ENCODE measurements around the gene MAFG.

The MAFG gene

DNA sequence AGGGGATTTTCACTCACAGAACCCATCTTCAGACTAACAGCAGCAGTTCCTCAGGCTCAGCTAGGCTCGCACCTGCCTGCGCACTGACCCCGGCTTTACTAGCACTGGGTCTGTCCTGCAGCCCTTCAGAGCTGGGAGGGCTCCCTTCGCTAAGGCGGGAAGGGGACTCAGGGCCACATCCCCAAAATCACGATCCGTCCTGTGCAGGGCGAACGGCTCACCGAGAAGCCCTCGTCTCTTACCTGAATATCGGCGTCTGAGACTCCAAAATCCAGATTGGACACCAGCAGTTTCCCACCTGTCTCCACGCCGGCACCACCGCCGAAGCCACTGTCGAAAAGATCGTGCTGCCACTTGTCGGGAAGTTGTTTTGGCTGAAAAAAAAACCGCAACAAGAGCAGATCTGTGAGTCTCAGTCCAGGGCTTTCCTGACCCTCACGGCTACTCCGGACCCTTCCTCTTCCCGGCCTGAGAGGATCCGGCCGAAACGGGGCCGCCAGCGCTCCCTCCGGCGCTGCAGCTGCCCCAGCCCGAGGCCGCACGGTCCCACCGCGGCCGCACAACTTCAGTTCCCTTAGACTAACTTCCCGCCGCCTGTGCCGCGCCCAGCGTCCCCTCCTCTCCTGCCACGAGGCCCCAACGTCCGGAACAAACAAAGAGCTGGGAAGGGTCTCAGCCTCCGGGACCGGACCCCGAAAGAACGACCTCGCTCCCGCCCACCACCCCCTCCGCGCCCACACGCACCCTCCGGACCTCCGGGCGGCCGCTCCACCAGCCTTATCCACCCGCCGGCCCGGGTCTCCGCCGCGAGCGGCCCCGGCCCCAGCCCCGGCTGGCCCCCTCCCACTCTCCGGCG is 36.9 kb downstream of the MAFG start:
- peak in 1 of 2 experiments; percentile 26 for DNase-seq

DNA sequence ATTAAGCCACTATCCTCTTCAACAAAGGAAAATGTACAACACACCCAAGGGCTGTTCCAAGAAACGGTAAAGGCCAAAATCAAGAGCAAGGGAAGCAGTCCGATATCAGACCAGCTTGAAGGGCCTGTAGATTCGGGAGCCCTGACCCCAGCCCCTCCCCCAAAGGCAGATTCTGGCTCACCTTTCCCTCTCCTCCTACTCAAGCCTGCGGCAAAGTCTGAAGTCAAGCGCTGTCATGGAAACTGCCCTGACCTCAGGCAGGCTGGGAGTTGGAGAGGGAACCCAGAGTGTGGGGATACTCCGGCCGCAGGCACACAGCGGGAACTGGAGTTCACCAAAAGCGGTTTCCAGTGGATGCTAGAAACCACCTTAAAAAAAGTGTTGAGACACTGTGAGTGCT is 37.9 kb downstream of the MAFG start:
- no peak for DNase-seq

DNA sequence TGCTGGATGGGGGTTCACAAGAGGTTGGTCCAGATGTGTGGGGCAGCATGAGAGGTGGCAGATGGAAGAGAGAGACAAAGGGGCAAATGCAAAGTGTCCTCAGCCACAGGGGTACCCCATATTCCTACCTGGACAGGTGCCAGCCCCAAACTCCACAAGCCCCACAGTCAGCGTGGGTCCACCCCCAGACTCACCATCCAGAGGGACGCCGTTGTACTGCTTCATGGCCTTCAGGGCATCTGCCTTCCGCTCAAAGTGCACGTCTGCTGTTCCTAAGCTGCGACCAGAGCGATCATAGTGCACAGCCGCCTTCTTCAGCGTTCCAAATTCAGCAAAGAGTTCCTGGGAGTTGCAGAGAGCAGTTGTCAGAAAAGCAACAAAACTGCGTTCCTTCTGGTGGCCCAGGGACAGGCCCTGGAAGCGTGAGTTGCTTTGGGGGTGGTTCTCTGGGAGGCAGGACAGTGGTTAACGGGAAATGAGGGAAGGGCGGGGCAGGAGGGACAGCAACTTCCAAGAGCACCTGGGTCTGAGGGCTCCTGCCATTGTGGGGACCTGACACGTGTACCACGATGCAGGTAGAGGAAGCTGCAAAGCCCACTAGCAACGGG is 38.4 kb downstream of the MAFG start:
- no peak for DNase-seq

DNA sequence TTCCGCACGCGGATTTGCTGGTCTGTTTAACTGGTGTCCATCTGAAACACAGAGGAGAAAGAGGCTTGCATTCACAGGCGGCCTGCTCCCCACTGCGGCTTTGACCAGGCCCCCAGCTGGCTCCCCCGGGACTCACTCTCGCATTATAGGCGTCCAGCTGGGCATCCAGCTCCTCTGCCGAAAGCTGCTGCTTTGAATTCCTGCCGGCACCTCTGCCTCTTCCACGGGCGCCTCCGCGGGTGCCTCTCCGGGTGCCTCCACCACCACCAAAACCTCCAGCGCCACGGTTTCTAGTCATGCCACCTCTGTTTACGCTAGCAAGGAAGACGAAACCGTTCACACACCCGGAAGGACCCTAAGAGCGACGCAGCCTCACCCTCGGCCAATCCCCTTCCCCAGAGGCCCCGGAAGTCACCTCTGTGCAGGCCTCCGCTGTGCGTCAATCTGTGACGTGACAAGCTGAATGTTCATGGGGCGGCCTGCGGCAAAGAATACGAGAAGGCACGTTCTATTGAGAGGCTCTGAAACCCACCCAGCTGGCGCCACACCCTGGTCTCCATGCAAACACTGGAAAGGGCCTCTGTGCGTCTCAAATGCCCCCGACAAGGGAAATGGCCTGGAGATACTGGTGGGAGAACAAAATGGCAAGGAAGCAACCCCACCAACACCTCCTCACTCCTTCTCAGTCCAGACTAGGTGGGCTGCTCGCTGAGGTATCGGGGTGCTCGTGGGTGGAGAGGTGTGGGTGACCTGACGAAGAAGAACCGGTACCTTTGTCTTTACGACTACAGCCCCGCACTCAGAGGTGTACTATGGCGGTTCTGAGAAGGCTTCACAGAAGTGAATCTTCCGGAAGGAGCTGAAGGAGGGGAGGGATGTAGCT is 39.2 kb downstream of the MAFG start:
- DNase-seq = no peak

DNA sequence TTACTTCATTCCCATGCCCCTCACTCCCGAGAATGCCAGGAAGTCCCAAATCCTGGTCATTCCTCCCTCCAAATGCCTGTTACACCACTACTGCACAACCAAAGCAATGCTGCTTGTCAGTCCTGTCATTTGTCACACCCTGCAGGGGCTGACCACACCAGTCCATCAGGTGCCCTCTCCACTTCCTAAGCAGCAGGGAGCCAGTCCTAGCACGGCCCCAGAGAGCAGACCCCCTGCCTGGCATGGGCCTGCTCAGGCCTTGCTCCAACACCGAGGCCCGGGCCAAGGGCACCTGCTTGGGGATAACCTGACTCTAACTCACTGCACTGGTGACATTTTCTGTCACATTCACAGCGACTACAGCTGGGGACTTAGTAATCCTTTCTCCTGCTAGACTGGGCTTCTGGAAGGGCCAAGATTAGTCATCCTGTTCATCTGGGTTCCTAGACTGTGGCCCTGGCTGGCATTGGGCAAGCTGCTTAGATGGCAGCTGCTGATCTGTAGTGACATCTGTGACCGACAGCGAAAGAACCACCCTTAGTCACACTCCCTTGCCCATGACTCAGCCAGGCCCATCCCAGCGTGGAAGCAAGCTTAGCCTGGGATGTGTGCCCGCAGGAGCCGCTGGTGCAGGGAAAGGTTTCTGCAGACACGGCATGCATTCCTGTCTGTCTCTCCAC is 41.5 kb downstream of the MAFG start:
- no peak for DNase-seq

DNA sequence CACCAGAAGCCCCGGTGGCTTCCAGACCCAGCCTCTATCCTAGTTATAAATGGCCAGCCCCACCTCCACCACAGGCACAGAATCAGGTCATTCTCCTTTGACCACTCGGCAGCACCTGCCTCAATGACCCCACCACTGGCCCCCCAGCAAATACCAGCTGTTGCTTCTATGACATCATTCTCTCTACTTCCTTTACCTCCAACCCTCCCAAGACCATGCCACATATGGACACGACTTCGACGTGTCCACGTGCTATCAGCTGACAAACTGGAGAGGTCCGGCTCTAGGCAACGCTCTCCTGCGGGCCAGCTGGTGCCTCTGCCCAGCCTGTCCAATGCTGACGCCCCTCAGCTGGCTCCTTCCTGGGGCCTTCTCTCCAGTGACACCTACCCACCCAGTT is 42.1 kb downstream of the MAFG start:
- no peak for DNase-seq

DNA sequence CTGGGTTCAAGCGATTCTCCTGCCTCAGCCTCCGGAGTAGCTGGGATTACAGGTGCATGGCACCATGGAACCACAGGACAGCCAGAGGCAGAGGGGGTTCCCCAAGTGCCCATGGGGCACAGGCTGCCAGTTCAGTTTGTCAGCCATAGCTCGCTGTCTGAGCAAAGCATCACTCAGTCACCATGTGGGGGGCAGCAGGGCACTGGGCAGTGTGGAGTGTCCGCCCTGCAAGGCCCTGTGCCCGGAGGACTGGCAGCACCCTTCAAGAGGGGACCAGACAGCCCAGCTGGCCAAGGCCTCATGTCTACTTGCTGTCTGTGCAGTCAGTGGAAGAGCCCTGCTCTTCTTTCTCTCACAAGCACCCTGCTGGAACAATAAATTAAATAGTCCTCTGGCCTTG is 42.6 kb downstream of the MAFG start:
- no peak for DNase-seq

DNA sequence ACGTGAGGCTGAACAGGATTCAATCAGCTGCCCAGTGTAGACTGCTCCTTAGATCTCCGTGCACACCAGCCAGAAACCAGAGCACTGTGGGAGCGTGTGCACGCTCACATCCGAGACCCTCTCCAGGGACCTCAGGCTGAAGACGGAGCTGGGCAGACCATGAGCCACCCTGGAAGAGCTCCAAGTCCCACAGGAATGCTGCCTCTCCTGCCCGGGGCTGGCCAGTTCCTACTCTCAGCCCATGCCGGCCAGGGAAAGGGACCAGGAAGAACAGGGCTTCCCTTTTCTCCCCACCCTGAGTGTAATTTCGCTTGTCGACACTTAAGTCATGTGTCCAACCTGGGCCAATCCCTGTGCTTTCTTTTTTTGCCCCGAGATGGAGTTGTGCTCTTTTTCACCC is 43.0 kb downstream of the MAFG start:
- no peak for DNase-seq

DNA sequence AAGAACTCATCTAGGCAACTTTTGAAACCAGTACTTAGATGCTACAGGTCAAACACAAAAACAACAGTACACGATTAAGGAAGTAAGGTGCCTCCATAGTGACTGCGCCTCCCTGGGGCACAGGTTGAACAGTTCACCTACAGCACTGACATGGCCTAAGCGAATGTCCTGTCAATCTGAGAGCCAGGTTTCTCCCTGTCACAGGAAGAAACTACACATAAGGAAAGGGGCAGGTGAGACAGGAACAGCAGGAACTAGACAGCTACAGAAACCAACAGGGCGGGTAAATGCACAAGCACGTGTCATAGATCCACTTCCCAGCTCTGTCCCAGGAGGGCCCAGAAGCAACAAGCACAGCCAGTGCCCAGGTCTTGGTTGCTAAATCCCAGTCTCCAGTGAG is 48.4 kb downstream of the MAFG start:
- no peak for DNase-seq

DNA sequence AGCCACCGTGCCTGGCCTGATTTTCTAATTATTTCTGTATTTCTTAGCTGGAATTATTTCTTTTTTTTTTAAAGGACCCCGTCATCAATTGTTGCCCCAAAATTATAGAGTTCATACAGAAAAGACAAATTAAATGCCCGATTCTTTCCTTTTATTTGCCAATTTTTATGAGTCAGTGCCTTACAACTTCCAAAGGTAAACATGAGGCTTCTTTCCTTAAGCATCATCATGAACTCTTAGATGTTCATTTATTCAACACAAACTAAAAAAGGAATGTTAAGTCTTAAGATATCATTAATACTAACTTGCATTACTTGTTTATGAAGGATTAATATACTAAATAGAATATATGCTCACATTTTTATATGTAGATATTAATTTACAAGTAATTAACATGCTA is 49.2 kb downstream of the MAFG start:
- DNase-seq = no peak

DNA sequence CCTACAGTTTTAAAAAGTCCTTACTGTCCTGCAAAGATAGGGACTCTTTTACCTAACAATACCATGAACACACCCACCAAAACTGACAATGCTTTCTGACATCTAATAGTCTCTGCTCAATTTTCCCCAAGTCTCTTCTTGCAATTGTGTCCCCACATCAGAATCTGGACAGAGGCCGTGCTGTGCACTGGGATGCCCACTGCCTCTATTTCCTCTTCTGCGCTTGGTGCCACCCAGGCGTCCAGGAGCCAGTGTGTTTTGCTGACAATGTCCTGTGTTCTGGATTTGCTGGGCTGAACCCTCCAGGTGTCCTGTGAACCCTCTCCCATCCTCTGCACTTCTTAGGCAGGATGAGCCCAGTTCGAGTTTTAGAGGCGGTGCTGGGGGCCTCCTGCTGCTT is 50.0 kb downstream of the MAFG start:
- DNase-seq = no peak

DNA sequence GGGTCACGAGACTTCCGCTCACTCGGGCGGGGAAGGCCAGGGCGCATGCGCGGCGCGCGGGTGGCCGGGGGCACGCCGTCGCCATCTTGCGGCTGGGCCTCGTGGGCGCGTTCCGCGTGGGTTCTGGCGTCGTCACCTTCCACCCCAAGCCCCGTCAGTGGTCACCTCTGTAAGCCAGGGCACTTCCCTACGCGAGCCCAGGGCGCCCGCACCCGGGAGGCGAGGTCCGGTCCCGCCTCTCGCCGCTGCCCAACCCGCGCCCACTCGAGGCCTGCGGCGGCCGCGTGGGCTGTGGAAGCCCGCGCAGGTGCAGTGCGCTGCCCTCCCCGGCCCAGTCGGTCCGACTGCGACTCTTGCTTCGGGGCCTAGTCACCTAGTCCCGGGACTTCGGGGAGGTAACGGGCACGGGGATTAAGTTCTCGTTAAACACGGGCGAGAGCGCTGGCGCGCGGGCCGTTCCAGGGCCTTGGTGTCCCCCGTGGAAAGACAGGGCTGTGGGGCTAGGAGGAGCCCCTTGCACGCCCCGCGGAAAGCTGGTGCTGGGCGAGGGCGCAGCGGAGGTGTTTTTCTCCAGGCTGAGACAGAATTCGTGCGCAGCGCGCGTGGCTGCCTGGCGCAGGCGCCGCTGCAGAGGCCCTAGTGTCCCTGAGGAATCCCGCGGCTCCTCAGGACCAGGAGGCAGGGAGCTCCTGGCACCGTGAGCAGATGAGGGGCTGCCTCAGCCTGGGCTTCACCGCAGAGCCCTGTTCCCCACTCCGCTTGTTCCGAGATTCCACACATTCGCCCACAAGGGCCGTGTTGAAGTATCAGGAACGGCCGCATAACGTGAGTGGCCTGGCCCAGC is 55.9 kb downstream of the MAFG start:
- DNase-seq = peak in 1 of 2 experiments; percentile 95

DNA sequence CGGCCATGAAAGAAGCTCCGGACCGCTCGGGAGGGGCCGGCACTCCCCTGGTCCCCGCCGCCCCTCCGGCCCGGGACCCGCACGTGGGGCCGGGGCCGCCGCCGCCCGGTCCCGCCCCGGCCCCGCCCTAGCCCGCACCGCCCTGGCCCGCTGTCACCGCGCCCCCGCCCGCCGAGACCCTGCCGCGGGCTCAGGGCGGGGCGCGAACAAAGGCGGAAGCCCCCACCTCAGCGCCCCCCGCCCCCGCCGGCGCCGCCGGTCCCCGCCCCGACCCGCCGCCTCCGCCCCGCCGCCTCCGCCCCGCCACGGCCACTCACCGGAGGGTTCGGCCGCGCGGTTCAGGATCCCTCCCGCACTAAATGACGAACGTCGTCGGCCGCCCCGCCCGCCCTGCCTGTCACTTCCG is 56.6 kb downstream of the MAFG start, which contains the start of gene ARHGDIA:
Gene ARHGDIA (minus strand): TSS at position 357 of the 406 bp plus-strand sequence. CDS start 1,407 bp downstream, outside the sequence.
- DNase-seq = peak in 1 of 2 experiments; percentile 65

DNA sequence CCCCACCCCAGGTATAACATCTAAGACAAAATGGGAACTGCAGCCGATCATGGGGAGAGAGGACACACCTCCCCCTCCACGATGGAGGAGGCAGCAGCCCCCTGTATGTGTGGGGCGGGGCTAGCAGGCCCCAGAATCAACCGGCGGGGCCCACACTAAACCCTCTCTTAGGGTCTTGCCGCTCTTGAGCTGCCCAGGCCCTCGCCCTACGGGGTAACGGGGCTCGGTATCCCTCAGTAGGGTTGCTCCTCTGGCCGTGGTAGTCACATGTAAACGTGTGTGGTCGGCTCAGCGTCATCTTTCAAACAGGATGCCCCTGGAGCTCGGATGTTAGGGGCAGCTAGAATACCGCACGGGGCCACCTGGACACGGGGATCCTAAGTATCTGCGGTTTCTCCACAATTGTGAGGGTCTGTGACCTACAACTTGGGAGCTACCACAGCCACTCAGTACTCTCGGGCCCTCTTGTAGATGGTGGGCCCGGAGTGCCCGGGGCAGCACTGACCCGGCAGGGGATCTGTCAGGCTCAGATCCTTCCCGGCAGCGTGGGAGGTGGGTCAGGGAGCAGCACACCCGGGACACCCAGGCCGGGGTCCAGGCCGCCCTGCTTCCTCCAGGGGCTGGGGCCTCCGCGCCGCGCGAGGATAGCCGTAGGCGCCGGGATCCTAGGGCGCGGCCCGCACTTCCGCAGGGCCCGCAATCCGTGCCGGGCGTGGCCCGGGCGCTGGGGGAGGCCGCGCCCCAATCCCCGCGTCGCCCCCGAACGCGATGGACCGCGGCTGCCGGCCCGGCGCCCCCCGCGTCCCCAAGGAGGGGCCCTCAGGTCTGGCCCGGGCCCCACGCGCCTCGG is 57.2 kb downstream of the MAFG start:
- DNase-seq = peak in 1 of 2 experiments; percentile 60

DNA sequence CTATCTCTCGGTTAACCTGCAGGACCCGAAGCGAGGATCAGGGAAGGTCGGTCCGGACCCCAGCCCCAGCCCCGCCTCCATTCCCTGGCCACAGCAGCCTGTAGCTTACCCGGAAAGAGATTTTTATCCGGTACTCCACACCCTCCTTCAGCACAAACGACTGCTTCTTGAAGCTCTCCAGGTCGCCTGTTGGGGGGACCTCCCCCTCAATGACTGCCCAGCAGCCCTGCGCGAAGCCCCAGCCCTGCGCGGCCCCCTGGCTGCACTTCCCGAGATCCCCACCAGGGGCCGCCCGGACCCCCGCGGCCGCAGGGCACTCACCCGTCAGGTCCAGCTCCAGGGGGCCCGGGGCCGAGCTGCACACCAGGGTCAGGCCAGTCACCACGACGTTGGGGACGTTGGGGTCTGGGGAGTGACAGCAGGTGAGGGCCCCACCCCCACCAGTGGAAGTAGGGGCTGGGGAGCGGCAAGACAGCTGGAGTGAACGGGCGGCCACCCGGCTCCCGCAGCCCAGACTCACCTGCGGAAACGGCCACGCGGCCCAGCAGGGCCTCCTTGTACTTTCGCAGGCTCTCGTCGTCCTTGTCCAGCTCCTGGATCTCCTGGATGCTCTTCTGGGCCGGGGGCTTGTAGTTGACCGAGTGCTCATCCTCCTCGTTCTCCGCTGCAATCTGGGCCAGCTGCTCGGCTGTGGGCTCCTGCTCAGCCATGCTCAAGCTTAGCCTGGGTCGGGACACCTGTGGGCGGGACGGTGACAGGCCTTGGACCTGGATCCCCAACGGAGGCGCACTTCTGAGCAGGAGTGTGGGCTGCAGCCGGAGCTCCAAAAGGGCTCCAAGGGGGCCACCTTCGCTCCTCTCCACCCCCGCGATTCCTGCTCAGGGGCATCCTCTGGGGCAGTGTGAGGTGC is 58.1 kb downstream of the MAFG start:
- peak; percentile 29 to 68 for DNase-seq

DNA sequence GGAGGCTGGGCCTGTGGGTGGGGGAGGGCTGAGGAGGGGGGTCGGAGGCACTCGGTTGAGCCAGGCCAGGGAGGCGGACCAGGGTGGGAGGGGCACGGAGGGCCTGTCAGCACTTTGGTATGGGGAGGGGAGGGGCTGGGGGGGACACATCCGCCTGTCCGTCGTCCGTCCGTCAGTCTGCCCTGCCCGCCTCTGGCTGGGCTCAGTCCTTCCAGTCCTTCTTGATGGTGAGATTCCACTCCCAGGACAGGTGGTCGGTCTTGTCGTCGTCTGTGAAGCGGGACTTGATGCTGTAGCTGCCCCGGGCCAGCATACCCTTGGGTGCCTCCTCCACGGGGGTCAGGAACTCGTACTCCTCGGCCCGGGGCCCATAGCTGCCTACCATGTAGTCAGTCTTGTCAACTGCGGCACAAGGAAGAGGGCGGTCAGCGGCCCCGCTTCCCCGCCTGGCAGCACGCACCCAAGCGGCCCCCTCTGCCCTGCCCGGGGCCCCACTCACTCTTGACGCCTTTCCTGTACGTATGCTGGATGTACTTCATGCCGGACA is 58.8 kb downstream of the MAFG start:
- DNase-seq = peak in 1 of 2 experiments; percentile 41

Data from NCI-H526 (cell line).